Testis (tissue), 3 donors: ENCODE measurements around the gene CHST12. TPM values are rescaled to one million over a fixed set of nuclear protein-coding genes. Genes with fewer than 3 reads are reported as not detected.
"Not testable (repeated sequence)": the region's sequence is repeated elsewhere in the genome, so short reads cannot be mapped to it uniquely, and the experiment has no call there.

Source experiments
- DNase-seq: peaks from one replicate; pipeline ENCODE4 v3.0.0-alpha.2; 2019
- H3K27ac ChIP-seq, 2 donors: fragments of 200-600 bp; sonication (generic); one replicate each; pipeline ENCODE4 v1.5.1; 2019
- H3K27me3 ChIP-seq: fragments of 200-600 bp; sonication (generic); one replicate; pipeline ENCODE4 v1.5.1; 2019
- H3K36me3 ChIP-seq: fragments of 200-600 bp; sonication (generic); one replicate; pipeline ENCODE4 v1.5.1; 2017; ENCODE audit warnings: low read depth; ENCODE audit errors: missing control alignments
- H3K4me1 ChIP-seq: fragments of 200-600 bp; sonication (generic); one replicate; pipeline ENCODE4 v1.5.1; 2019
- H3K4me3 ChIP-seq, 2 donors: fragments of 200-600 bp; sonication (generic); one replicate each; pipeline ENCODE4 v1.5.1; 2017 to 2019
- H3K9me3 ChIP-seq: fragments of 200-600 bp; sonication (generic); one replicate; pipeline ENCODE4 v1.5.1; 2017
- CTCF ChIP-seq, 3 experiments: fragments of 450-650 bp in 2 of 3; fragments of 200-600 bp in 1 of 3; sonication (generic) in 1 of 3; IDR thresholded peaks; one replicate each; pipeline ENCODE4 v1.5.1; 2016 to 2019; ENCODE audit warnings: antibody characterized with exemption in 3 of 3, mild to moderate bottlenecking in 2 of 3, moderate library complexity in 1 of 3
- POLR2A ChIP-seq: fragments of 450-650 bp; IDR thresholded peaks from one replicate; pipeline ENCODE4 v1.6.1; 2017; ENCODE audit warnings: antibody characterized with exemption, mild to moderate bottlenecking, moderate library complexity
- WGBS, 2 donors: methylation state at CpG; one replicate each; pipeline ENCODE4 v1.1.5; 2018; 5-methylcytosine and 5-hydroxymethylcytosine counted together
- intact Hi-C: fragments of 100-400 bp; cut with DNase I; formaldehyde crosslinking; loops from one replicate; pipeline ENCODE4 v1.15.1; 2023; ENCODE audit warnings: low total_unique reads
- polyA plus RNA-seq: library from polyadenylated mRNA; stranded (reverse); fragments of 350-450 nt; fragmentation: Illumina TruSeq; extraction: RNeasy Lipid Tissue Mini Kit (QIAGEN cat#74804); gene quantifications from one replicate; pipeline ENCODE4 v1.2.3, GENCODE V29; 2014; ENCODE audit warnings: low read depth, low replicate concordance; ENCODE audit not compliant: insufficient read depth
- total RNA-seq, 2 donors: library from RNA; depleted of rRNA; stranded (reverse); fragments of >200 nt; gene quantifications; one replicate each; pipeline ENCODE4 v1.2.3, GENCODE V29; 2016

The CHST12 gene
- total and polyA plus RNA-seq, 3 donors from 2014 or later: 15.3 to 42.1 (median 42.0) TPM

- Histone ChIP-seq H3K36me3 (no peaks in the 10 kb centered on the region), H3K27me3 (no peaks in the 10 kb centered on the region), H3K4me1 (peaks cover 16% of the 10 kb centered on the region), H3K4me3 (no peak overlapping the region), H3K9me3 (no peaks in the 10 kb centered on the region), H3K27ac (peak overlapping the region; percentile 51 to 56)
- 74 to 76% methylated on average over 27 of the region's 27 CpGs for WGBS, 2 donors
- TF ChIP-seq POLR2A: no peak
- no peak for TF ChIP-seq CTCF (IDR thresholded peaks at IDR 0.05)
- DNase-seq: peak; percentile 86
- intact Hi-C loops: no loop called here
Measured at GRCh38 chr7:2376351-2377154, 26.9 kb upstream of the CHST12 start.

- DNase-seq: peak; percentile 76
- H3K36me3 ChIP-seq, H3K27me3 ChIP-seq, H3K4me3 ChIP-seq, H3K27ac ChIP-seq, H3K9me3 ChIP-seq, intact Hi-C loops: not testable (repeated sequence)
- H3K4me1 ChIP-seq: peaks cover 16% of the 10 kb centered on the region
- WGBS, 2 donors: 71 to 87% methylated on average over 14 to 17 of the region's 18 CpGs
Measured at GRCh38 chr7:2377492-2377891, 25.9 kb upstream of the CHST12 start.

GRCh38 chr7:2378125-2378524 lies 25.3 kb upstream of the CHST12 start:
- intact Hi-C loops, DNase-seq, H3K4me3 ChIP-seq, H3K36me3 ChIP-seq, H3K27me3 ChIP-seq, H3K9me3 ChIP-seq, H3K27ac ChIP-seq: not testable (repeated sequence)
- WGBS, 2 donors: 79 to 85% methylated on average over 18 of the region's 18 CpGs
- H3K4me1 ChIP-seq: peaks cover 16% of the 10 kb centered on the region

- WGBS, 2 donors: 90 to 92% methylated on average over 14 to 20 of the region's 20 CpGs
- no peak for DNase-seq
- TF ChIP-seq CTCF (IDR thresholded peaks at IDR 0.05) (no peak), POLR2A (no peak)
- no peaks in the 10 kb centered on the region for H3K27me3 ChIP-seq
- no peaks in the 10 kb centered on the region for H3K36me3 ChIP-seq
- no peak overlapping the region for H3K4me3 ChIP-seq
- no peak overlapping the region for H3K27ac ChIP-seq
- no peaks in the 10 kb centered on the region for H3K9me3 ChIP-seq
- intact Hi-C loops: no loop called here
- peaks cover 16% of the 10 kb centered on the region for H3K4me1 ChIP-seq
Measured at GRCh38 chr7:2379161-2379560, 24.2 kb upstream of the CHST12 start.

- WGBS, 2 donors: 91 to 92% methylated on average over 31 to 34 of the region's 34 CpGs
- Histone ChIP-seq H3K9me3 (no peaks in the 10 kb centered on the region), H3K27me3 (no peaks in the 10 kb centered on the region), H3K36me3 (no peaks in the 10 kb centered on the region), H3K4me3 (no peak overlapping the region), H3K27ac (no peak overlapping the region), H3K4me1 (peaks cover 16% of the 10 kb centered on the region)
- no peak for DNase-seq
- intact Hi-C loops: no loop called here
- TF ChIP-seq CTCF (IDR thresholded peaks at IDR 0.05) (no peak), POLR2A (no peak)
Measured at GRCh38 chr7:2379821-2380450, 23.5 kb upstream of the CHST12 start.
